GM18505 (cell line): Measurements from ENCODE around the gene DIAPH2.

ENCODE experiments used
- ATAC-seq: cut with Tn5 transposase; IDR thresholded peaks from one replicate; pipeline ENCODE4 v1.9.1; 2021; ENCODE audit not compliant: unreplicated experiment
- POLR2A ChIP-seq: IDR thresholded peaks from 4 replicates; pipeline ENCODE4 v1.6.1; 2011; ENCODE audit warnings: borderline replicate concordance; ENCODE audit not compliant: insufficient read depth, insufficient read length; ENCODE audit errors: extremely low read depth

The DIAPH2 gene

GRCh38 chrX:97238632-97239031 lies 554.0 kb downstream of the DIAPH2 start:
- no peak for TF ChIP-seq POLR2A
- no peak for ATAC-seq

GRCh38 chrX:97252111-97252510 lies 567.5 kb downstream of the DIAPH2 start:
- no peak for TF ChIP-seq POLR2A
- ATAC-seq = no peak

GRCh38 chrX:97260679-97261078 lies 576.0 kb downstream of the DIAPH2 start:
- ATAC-seq = no peak
- no peak for TF ChIP-seq POLR2A

GRCh38 chrX:97266406-97267121 lies 581.9 kb downstream of the DIAPH2 start:
- ATAC-seq = no peak
- no peak for TF ChIP-seq POLR2A

GRCh38 chrX:97267396-97268181 lies 582.9 kb downstream of the DIAPH2 start:
- no peak for TF ChIP-seq POLR2A
- ATAC-seq = no peak

- ATAC-seq = no peak
These were observed 583.6 kb downstream of the DIAPH2 start for GRCh38 chrX:97268182-97268680.

GRCh38 chrX:97284531-97284930 lies 599.9 kb downstream of the DIAPH2 start:
- no peak for ATAC-seq
- no peak for TF ChIP-seq POLR2A

More at GRCh38 chrX:97268182-97268680, 583.6 kb downstream of the DIAPH2 start:
- TF ChIP-seq POLR2A = no peak

GRCh38 chrX:97290199-97290598 lies 605.6 kb downstream of the DIAPH2 start:
- no peak for TF ChIP-seq POLR2A
- ATAC-seq = no peak

- no peak for ATAC-seq
- no peak for TF ChIP-seq POLR2A
These were observed 609.4 kb downstream of the DIAPH2 start for GRCh38 chrX:97294041-97294440.

GRCh38 chrX:97295954-97296353 lies 611.3 kb downstream of the DIAPH2 start:
- ATAC-seq = no peak

GRCh38 chrX:97306771-97307470 lies 622.3 kb downstream of the DIAPH2 start:
- no peak for TF ChIP-seq POLR2A
- ATAC-seq = no peak

More at GRCh38 chrX:97295954-97296353, 611.3 kb downstream of the DIAPH2 start:
- TF ChIP-seq POLR2A = no peak

GRCh38 chrX:97308171-97308570 lies 623.5 kb downstream of the DIAPH2 start:
- no peak for TF ChIP-seq POLR2A

GRCh38 chrX:97309487-97310116 lies 625.0 kb downstream of the DIAPH2 start:
- ATAC-seq = no peak
- no peak for TF ChIP-seq POLR2A

More at GRCh38 chrX:97308171-97308570, 623.5 kb downstream of the DIAPH2 start:
- no peak for ATAC-seq

GRCh38 chrX:97310373-97310772 lies 625.7 kb downstream of the DIAPH2 start:
- ATAC-seq = no peak
- no peak for TF ChIP-seq POLR2A
